MM.1S (cell line): Measurements from ENCODE around the gene UCMA.
"Not testable (repeated sequence)": the region's sequence is repeated elsewhere in the genome, so short reads cannot be mapped to it uniquely, and the experiment has no call there.

Source experiments
- DNase-seq: peaks from one replicate; pipeline ENCODE4 v3.0.0-alpha.2; 2015
- H2AFZ ChIP-seq: fragments of 300-600 bp; sonication (generic); 2 replicates; pipeline ENCODE4 v1.6.0; 2016; ENCODE audit warnings: antibody characterized with exemption, low read length
- H3F3A ChIP-seq: fragments of 300-600 bp; sonication (generic); 2 replicates; pipeline ENCODE4 v1.6.1; 2016; ENCODE audit warnings: mild to moderate bottlenecking, antibody characterized with exemption, low read length, moderate library complexity, mixed read lengths; ENCODE audit not compliant: insufficient read depth
- H3K27ac ChIP-seq: fragments of 300-600 bp; sonication (generic); 2 replicates; pipeline ENCODE4 v1.5.1; 2016; ENCODE audit warnings: mild to moderate bottlenecking, low read length
- H3K27me3 ChIP-seq: fragments of 300-600 bp; sonication (generic); replicated peaks from 2 replicates; pipeline ENCODE4 v1.6.0; 2016; ENCODE audit warnings: low read length; ENCODE audit not compliant: insufficient read depth
- H3K36me3 ChIP-seq: fragments of 300-600 bp; sonication (generic); replicated peaks from 2 replicates; pipeline ENCODE4 v1.6.1; 2016; ENCODE audit warnings: mild to moderate bottlenecking, low read length, mixed read lengths; ENCODE audit not compliant: insufficient read depth
- H3K4me1 ChIP-seq: fragments of 300-600 bp; sonication (generic); 2 replicates; pipeline ENCODE4 v1.6.1; 2016; ENCODE audit warnings: low read length, mixed read lengths
- H3K4me2 ChIP-seq: fragments of 300-600 bp; sonication (generic); 2 replicates; pipeline ENCODE4 v1.6.0; 2016; ENCODE audit warnings: low read depth, low read length
- H3K4me3 ChIP-seq: fragments of 300-600 bp; sonication (generic); 2 replicates; pipeline ENCODE4 v1.5.1; 2016; ENCODE audit warnings: low read length, mixed read lengths
- H3K79me2 ChIP-seq: fragments of 300-600 bp; sonication (generic); 2 replicates; pipeline ENCODE4 v1.6.1; 2016; ENCODE audit warnings: mixed run types, low read length, mixed read lengths
- H3K9ac ChIP-seq: fragments of 300-600 bp; sonication (generic); 2 replicates; pipeline ENCODE4 v1.6.1; 2016; ENCODE audit warnings: low read length, mixed read lengths
- H3K9me2 ChIP-seq: fragments of 300-600 bp; sonication (generic); replicated peaks from 2 replicates; pipeline ENCODE4 v1.6.1; 2016; ENCODE audit warnings: mild to moderate bottlenecking, low read length, mixed read lengths; ENCODE audit not compliant: insufficient read depth
- H3K9me3 ChIP-seq: fragments of 300-600 bp; sonication (generic); replicated peaks from 2 replicates; pipeline ENCODE4 v1.6.1; 2016; ENCODE audit warnings: mild to moderate bottlenecking, low read length, mixed read lengths; ENCODE audit not compliant: insufficient read depth
- H4K20me1 ChIP-seq: fragments of 300-600 bp; sonication (generic); 2 replicates; pipeline ENCODE4 v1.6.1; 2016; ENCODE audit warnings: mild to moderate bottlenecking, low read length, moderate library complexity, mixed read lengths; ENCODE audit not compliant: insufficient read depth
- CTCF ChIP-seq: fragments of 300-600 bp; sonication (generic); IDR thresholded peaks from 2 replicates; pipeline ENCODE4 v1.5.1; 2016; ENCODE audit warnings: antibody characterized with exemption, low read length, mixed read lengths
- EZH2 ChIP-seq: fragments of 300-600 bp; sonication (generic); optimal IDR thresholded peaks from 2 replicates; pipeline ENCODE3; 2017; ENCODE audit warnings: low read depth, mild to moderate bottlenecking, antibody characterized with exemption, low read length, mixed read lengths
- EZH2phosphoT487 ChIP-seq: fragments of 300-600 bp; sonication (generic); IDR thresholded peaks from 2 replicates; pipeline ENCODE4 v1.6.1; 2018; ENCODE audit warnings: antibody characterized with exemption, low read length

Gene UCMA

GRCh38 chr10:13234172-13234571 is at the start of gene UCMA:
Gene UCMA, minus strand, starts transcription at chr10:13234374. Its CDS starts 116 bp downstream, at chr10:13234258.
- Histone ChIP-seq H2AFZ (peak within 1 kb of the TSS; percentile 56; the same call in 1 of the 2 replicates), H3K27me3 (no peaks in the 10 kb centered on the region), H3K36me3 (no peaks in the 10 kb centered on the region), H3K9me2 (no peaks in the 10 kb centered on the region), H3F3A (peaks cover 7% of the 10 kb centered on the region; the same call in 1 of the 2 replicates), H4K20me1 (no peaks in the 10 kb centered on the region), H3K4me3 (no peak within 1 kb of the TSS), H3K27ac (no peak within 1 kb of the TSS), H3K4me1 (peaks cover 13% of the 10 kb centered on the region), H3K9me3 (no peaks in the 10 kb centered on the region), H3K9ac (no peak within 1 kb of the TSS), H3K4me2 (no peak within 1 kb of the TSS), H3K79me2 (no peaks in the 10 kb centered on the region)
- TF ChIP-seq CTCF, result no peak
- TF ChIP-seq EZH2, result no peak
- no peak for TF ChIP-seq EZH2phosphoT487
- DNase-seq, result no peak

- H3K9me3 ChIP-seq, H3K4me3 ChIP-seq, H3K36me3 ChIP-seq, H3K27me3 ChIP-seq, H3K9me2 ChIP-seq, H3K4me2 ChIP-seq, H3K79me2 ChIP-seq, H3K27ac ChIP-seq, H3F3A ChIP-seq, H2AFZ ChIP-seq, DNase-seq, H3K9ac ChIP-seq, H4K20me1 ChIP-seq: not testable (repeated sequence)
- peaks cover 12% of the 10 kb centered on the region for H3K4me1 ChIP-seq
These were observed 48.2 kb upstream of the UCMA start for GRCh38 chr10:13282348-13282747.

GRCh38 chr10:13276749-13277365 is 42.7 kb upstream of the UCMA start:
- no peaks in the 10 kb centered on the region for H3K9me2 ChIP-seq
- peaks cover 16% of the 10 kb centered on the region for H3F3A ChIP-seq
- H3K36me3 ChIP-seq, result no peaks in the 10 kb centered on the region
- no peak overlapping the region for H3K9ac ChIP-seq
- no peak overlapping the region for H3K27ac ChIP-seq
- no peaks in the 10 kb centered on the region for H3K9me3 ChIP-seq
- H2AFZ ChIP-seq, result no peak overlapping the region
- H3K27me3 ChIP-seq, result no peaks in the 10 kb centered on the region
- H3K4me3 ChIP-seq, result no peak overlapping the region
- peaks cover 15% of the 10 kb centered on the region for H3K4me1 ChIP-seq
- TF ChIP-seq EZH2 (no peak), EZH2phosphoT487 (no peak), CTCF (no peak)
- DNase-seq, result no peak
- no peaks in the 10 kb centered on the region for H3K79me2 ChIP-seq
- H4K20me1 ChIP-seq, result no peaks in the 10 kb centered on the region
- no peak overlapping the region for H3K4me2 ChIP-seq

- not testable (repeated sequence) for H3K27ac ChIP-seq, H3K79me2 ChIP-seq, H3K27me3 ChIP-seq, H3K9me3 ChIP-seq, H3K4me3 ChIP-seq, H3K9ac ChIP-seq, H3K9me2 ChIP-seq, DNase-seq, H2AFZ ChIP-seq, H4K20me1 ChIP-seq, H3K4me2 ChIP-seq, H3K36me3 ChIP-seq
- peaks cover 23% of the 10 kb centered on the region for H3F3A ChIP-seq
- peaks cover 17% of the 10 kb centered on the region for H3K4me1 ChIP-seq
These were observed 42.0 kb upstream of the UCMA start for GRCh38 chr10:13276146-13276545.
